ENCODE results near the gene TTC38.

DNA sequence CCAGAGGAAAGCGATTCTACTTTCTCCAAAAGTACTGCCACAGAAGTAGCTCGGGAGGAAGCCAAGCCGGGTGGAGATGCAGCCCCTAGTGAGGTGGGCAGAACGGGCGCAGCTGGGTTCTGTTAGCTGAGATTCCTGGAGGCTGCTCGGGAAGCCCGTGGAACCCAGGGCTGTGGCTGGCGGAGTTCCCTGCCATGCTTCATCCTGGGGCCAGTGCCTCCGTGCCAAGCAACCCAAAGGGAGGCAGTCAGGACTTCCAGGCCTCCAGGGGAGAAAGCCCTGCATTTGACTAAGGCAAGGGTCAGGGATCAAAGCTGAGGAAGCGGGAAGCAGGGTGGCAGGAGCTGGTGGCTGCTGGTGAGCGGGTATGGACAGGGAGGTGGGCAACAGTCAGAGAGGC, 61.0 kb downstream of the TTC38 start:
- TF ChIP-seq EZH2 (IDR thresholded peaks at IDR 0.05; ENCODE audit: insufficient read depth, poor library complexity, severe bottlenecking): no peak
- no peak for TF ChIP-seq EZH2phosphoT487 (IDR thresholded peaks at IDR 0.05; ENCODE audit: insufficient read depth, low read depth)
